Measurements from ENCODE around the gene ATAD5. TPM values are rescaled to one million over a fixed set of nuclear protein-coding genes. Genes with fewer than 3 reads are reported as not detected.

ATAD5 gene, protein sequence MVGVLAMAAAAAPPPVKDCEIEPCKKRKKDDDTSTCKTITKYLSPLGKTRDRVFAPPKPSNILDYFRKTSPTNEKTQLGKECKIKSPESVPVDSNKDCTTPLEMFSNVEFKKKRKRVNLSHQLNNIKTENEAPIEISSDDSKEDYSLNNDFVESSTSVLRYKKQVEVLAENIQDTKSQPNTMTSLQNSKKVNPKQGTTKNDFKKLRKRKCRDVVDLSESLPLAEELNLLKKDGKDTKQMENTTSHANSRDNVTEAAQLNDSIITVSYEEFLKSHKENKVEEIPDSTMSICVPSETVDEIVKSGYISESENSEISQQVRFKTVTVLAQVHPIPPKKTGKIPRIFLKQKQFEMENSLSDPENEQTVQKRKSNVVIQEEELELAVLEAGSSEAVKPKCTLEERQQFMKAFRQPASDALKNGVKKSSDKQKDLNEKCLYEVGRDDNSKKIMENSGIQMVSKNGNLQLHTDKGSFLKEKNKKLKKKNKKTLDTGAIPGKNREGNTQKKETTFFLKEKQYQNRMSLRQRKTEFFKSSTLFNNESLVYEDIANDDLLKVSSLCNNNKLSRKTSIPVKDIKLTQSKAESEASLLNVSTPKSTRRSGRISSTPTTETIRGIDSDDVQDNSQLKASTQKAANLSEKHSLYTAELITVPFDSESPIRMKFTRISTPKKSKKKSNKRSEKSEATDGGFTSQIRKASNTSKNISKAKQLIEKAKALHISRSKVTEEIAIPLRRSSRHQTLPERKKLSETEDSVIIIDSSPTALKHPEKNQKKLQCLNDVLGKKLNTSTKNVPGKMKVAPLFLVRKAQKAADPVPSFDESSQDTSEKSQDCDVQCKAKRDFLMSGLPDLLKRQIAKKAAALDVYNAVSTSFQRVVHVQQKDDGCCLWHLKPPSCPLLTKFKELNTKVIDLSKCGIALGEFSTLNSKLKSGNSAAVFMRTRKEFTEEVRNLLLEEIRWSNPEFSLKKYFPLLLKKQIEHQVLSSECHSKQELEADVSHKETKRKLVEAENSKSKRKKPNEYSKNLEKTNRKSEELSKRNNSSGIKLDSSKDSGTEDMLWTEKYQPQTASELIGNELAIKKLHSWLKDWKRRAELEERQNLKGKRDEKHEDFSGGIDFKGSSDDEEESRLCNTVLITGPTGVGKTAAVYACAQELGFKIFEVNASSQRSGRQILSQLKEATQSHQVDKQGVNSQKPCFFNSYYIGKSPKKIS (N-terminal part only)
- polyA plus RNA-seq (2013), result 7.6 TPM

DNA sequence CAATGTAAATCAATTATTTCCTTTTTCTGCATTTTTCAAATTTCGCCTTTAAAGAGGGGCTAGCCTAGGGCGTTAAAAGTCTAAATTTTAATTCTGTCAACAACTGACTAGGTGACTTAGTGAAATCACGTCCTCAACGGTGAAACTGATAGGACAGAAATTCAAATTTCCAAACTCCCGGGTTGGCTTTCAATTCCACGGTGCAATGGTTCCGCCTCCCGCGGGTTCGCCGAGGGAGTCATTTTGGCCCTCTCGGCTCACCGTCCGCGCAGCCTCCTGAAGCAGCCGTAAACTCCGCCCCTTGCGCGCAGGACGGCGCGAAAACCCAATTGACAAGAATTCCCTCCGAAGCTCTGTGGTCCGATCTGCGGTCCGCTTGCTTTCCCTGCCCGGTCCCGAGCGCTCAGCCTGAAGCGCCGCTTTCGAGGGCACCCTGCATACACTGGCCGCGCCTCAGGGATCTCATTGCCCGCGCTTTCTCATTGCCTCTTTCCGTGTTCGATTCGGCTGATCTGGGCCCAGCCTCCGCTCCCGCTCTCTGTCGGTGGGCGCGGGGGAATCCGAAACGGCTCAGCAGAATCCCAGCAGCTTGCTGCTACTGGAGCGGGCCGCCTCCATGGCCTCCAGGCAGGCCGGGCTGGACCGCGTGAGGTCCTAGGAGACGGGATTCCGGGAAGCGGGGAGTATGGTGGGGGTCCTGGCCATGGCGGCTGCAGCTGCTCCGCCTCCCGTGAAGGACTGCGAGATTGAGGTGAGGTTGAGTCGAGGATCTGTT lies at the start of gene ATAD5:
Gene ATAD5, plus strand, starts transcription at position 304 of the 775 bp plus-strand sequence. Its CDS starts 382 bp downstream, at position 686.
- ChIA-PET CTCF (interaction anchor here (3.7 kb wide), 1 partner anchor 23 kb away, joined by 9 read pairs; no protein-coding TSS in a partner anchor), POLR2A (no interaction called here)
- peak within 1 kb of the TSS; percentile 64 to 84 for H3K27ac ChIP-seq (ENCODE audit: insufficient read depth in 1 of 2, low read depth in 1 of 2, low read length in 2 of 2, poor library complexity in 1 of 2, severe bottlenecking in 2 of 2)
- 0% methylated on average over 51 of the region's 59 CpGs for WGBS (ENCODE audit: insufficient coverage)
- DNase-seq, result peak; percentile 89 to 94 (median 94)
- peaks cover 4 to 23% (median 20%) of the 10 kb centered on the region in 4 experiments for H3K4me1 ChIP-seq (ENCODE audit: control extremely low read depth in 1 of 4, control insufficient read depth in 4 of 4, insufficient read depth in 4 of 4, low read length in 3 of 4)
- H3K36me3 ChIP-seq (ENCODE audit: control insufficient read depth in 4 of 4, insufficient read depth in 4 of 4, low read length in 3 of 4), result peaks cover 0 to 24% (median 1%) of the 10 kb centered on the region in 4 experiments
- no peaks in the 10 kb centered on the region for H3K27me3 ChIP-seq (replicated peaks in 2 of 5; ENCODE audit: control insufficient read depth in 4 of 5, insufficient read depth in 5 of 5, low read length in 4 of 5)
- H3K4me3 ChIP-seq (ENCODE audit: control insufficient read depth in 1 of 7, extremely low read depth in 1 of 7, insufficient read depth in 4 of 7, low read depth in 2 of 7, low read length in 6 of 7), result peak within 1 kb of the TSS; percentile 66 to 100 (median 99)
- no peaks in the 10 kb centered on the region for H3K9me3 ChIP-seq (ENCODE audit: control extremely low read depth in 1 of 5, control insufficient read depth in 4 of 5, insufficient read depth in 2 of 5, low read depth in 1 of 5, low read length in 4 of 5)

DNA sequence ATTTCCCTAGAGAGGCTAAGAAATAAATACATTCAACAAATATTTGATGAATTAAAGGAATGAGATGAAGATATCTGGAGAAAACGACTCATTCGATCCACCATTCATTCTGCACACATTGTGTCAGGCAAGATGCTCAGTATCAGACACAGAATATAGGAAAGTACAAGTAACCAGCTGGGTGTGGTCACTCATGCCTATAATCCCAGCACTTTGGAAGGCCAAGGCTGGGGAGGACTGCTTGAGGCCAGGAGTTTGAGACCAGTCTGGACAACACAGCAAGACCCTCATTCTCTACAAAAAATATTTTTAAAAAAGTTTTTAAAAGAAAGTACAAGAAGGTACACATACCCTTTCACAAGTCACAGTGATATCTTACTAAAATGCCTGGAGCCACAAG lies 49.6 kb upstream of the ATAD5 start:
- H3K4me1 ChIP-seq (ENCODE audit: control extremely low read depth in 1 of 4, control insufficient read depth in 4 of 4, insufficient read depth in 4 of 4, low read length in 3 of 4), result no peaks in the 10 kb centered on the region
- DNase-seq, result no peak
- CTCF ChIA-PET, result no interaction called here
- H3K4me3 ChIP-seq (ENCODE audit: control insufficient read depth in 1 of 7, extremely low read depth in 1 of 7, insufficient read depth in 4 of 7, low read depth in 2 of 7, low read length in 6 of 7), result no peak overlapping the region
- peaks cover 18 to 62% (median 31%) of the 10 kb centered on the region in 4 experiments for H3K36me3 ChIP-seq (ENCODE audit: control insufficient read depth in 4 of 4, insufficient read depth in 4 of 4, low read length in 3 of 4)
- WGBS (ENCODE audit: insufficient coverage), result 100% methylated on average over 2 of the region's 2 CpGs
- no peaks in the 10 kb centered on the region for H3K9me3 ChIP-seq (ENCODE audit: control extremely low read depth in 1 of 5, control insufficient read depth in 4 of 5, insufficient read depth in 2 of 5, low read depth in 1 of 5, low read length in 4 of 5)
- no peaks in the 10 kb centered on the region for H3K27me3 ChIP-seq (replicated peaks in 2 of 5; ENCODE audit: control insufficient read depth in 4 of 5, insufficient read depth in 5 of 5, low read length in 4 of 5)
- H3K27ac ChIP-seq (ENCODE audit: insufficient read depth in 1 of 2, low read depth in 1 of 2, low read length in 2 of 2, poor library complexity in 1 of 2, severe bottlenecking in 2 of 2), result no peak overlapping the region
- POLR2A ChIA-PET, result no interaction called here

- Histone ChIP-seq H3K27me3 (replicated peaks in 2 of 5; ENCODE audit: control insufficient read depth in 4 of 5, insufficient read depth in 5 of 5, low read length in 4 of 5) (no peaks in the 10 kb centered on the region), H3K36me3 (ENCODE audit: control insufficient read depth in 4 of 4, insufficient read depth in 4 of 4, low read length in 3 of 4) (peaks cover 20 to 90% (median 49%) of the 10 kb centered on the region in 4 experiments), H3K4me1 (ENCODE audit: control extremely low read depth in 1 of 4, control insufficient read depth in 4 of 4, insufficient read depth in 4 of 4, low read length in 3 of 4) (no peaks in the 10 kb centered on the region), H3K9me3 (ENCODE audit: control extremely low read depth in 1 of 5, control insufficient read depth in 4 of 5, insufficient read depth in 2 of 5, low read depth in 1 of 5, low read length in 4 of 5) (no peaks in the 10 kb centered on the region), H3K27ac (ENCODE audit: insufficient read depth in 1 of 2, low read depth in 1 of 2, low read length in 2 of 2, poor library complexity in 1 of 2, severe bottlenecking in 2 of 2) (no peak overlapping the region), H3K4me3 (ENCODE audit: control insufficient read depth in 1 of 7, extremely low read depth in 1 of 7, insufficient read depth in 4 of 7, low read depth in 2 of 7, low read length in 6 of 7) (no peak overlapping the region)
- WGBS (ENCODE audit: insufficient coverage), result 100% methylated on average over 1 of the region's 2 CpGs
- DNase-seq, result no peak
- POLR2A ChIA-PET, result no interaction called here
- CTCF ChIA-PET, result interaction anchor here (0.8 kb wide), 1 partner anchor 299 kb away, joined by 3 read pairs; no protein-coding TSS in a partner anchor
These were observed 42.8 kb upstream of the ATAD5 start for GRCh38 chr17:30788918-30789317.

DNA sequence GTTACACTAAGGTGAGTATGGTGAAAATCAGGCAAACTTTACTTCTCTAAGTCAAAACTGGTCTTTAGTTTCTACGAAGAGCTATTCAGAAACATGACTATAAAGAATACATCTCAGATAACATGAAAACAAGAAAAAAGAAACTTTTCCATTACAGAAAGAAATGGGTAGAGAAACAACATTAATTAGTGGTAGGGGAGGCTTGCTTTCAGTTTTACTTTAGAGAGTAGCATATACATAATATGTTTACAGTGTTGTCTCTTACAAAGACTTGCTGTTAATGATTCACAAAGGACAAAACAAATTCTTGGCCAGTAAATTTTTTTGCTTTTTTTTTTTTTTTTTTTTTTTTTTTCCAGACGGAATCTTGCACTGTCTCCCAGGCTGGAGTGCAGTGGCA lies 41.5 kb upstream of the ATAD5 start:
- no peaks in the 10 kb centered on the region for H3K27me3 ChIP-seq (replicated peaks in 2 of 5; ENCODE audit: control insufficient read depth in 4 of 5, insufficient read depth in 5 of 5, low read length in 4 of 5)
- no CpG with 5 or more reads among the region's 2 CpGs for WGBS (ENCODE audit: insufficient coverage)
- H3K9me3 ChIP-seq (ENCODE audit: control extremely low read depth in 1 of 5, control insufficient read depth in 4 of 5, insufficient read depth in 2 of 5, low read depth in 1 of 5, low read length in 4 of 5), result no peaks in the 10 kb centered on the region
- no peak for DNase-seq
- H3K4me1 ChIP-seq (ENCODE audit: control extremely low read depth in 1 of 4, control insufficient read depth in 4 of 4, insufficient read depth in 4 of 4, low read length in 3 of 4), result no peaks in the 10 kb centered on the region
- H3K27ac ChIP-seq (ENCODE audit: insufficient read depth in 1 of 2, low read depth in 1 of 2, low read length in 2 of 2, poor library complexity in 1 of 2, severe bottlenecking in 2 of 2), result peak overlapping the region in 1 of 2 experiments; percentile 58
- H3K36me3 ChIP-seq (ENCODE audit: control insufficient read depth in 4 of 4, insufficient read depth in 4 of 4, low read length in 3 of 4), result peaks cover 17 to 90% (median 52%) of the 10 kb centered on the region in 4 experiments
- POLR2A ChIA-PET, result no interaction called here
- H3K4me3 ChIP-seq (ENCODE audit: control insufficient read depth in 1 of 7, extremely low read depth in 1 of 7, insufficient read depth in 4 of 7, low read depth in 2 of 7, low read length in 6 of 7), result no peak overlapping the region
- CTCF ChIA-PET, result interaction anchor here (1.0 kb wide), 1 partner anchor 35 kb away, joined by 6 read pairs; the partner anchor contains the start of gene CRLF3

DNA sequence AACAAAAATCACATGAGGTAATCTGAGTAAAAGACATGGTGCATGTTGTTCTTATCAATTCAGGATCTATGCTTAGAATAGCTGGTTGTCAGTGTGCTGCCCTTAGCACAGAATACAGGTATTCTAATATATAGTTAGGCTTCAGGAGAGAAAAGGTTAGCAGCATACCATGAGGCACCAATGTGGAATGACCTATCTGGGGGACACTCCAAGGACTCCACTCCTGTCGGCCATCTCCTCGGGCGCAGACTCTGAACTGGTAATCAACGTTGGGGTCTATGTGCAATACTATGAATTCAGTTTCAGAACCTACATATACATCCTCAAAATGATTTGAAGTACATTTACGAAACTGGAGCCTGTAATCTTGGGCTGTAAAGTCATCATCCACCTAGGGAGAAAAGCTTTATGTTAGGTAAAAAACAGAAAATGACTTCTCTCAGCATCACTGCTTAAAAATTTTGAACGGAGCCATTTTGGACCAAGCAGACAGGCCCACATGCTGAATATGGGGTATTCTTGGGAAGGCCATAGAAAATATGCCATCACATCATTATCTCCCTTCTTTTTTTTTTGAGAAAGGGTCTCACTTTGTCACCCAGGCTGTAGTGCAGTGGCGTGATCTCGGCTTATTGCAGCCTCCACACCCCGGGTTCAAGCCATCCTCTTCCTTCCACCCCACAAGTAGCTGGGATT lies 38.3 kb upstream of the ATAD5 start:
- H3K9me3 ChIP-seq (ENCODE audit: control extremely low read depth in 1 of 5, control insufficient read depth in 4 of 5, insufficient read depth in 2 of 5, low read depth in 1 of 5, low read length in 4 of 5), result no peaks in the 10 kb centered on the region
- POLR2A ChIA-PET, result interaction anchor here (0.6 kb wide), 2 partner anchors 12 to 35 kb away, joined by 3 to 4 read pairs; no protein-coding TSS in a partner anchor
- CTCF ChIA-PET, result no interaction called here
- 93% methylated on average over 5 of the region's 9 CpGs for WGBS (ENCODE audit: insufficient coverage)
- no peak overlapping the region for H3K4me3 ChIP-seq (ENCODE audit: control insufficient read depth in 1 of 7, extremely low read depth in 1 of 7, insufficient read depth in 4 of 7, low read depth in 2 of 7, low read length in 6 of 7)
- H3K27me3 ChIP-seq (replicated peaks in 2 of 5; ENCODE audit: control insufficient read depth in 4 of 5, insufficient read depth in 5 of 5, low read length in 4 of 5), result no peaks in the 10 kb centered on the region
- DNase-seq, result no peak
- no peak overlapping the region for H3K27ac ChIP-seq (ENCODE audit: insufficient read depth in 1 of 2, low read depth in 1 of 2, low read length in 2 of 2, poor library complexity in 1 of 2, severe bottlenecking in 2 of 2)
- peaks cover 16 to 90% (median 49%) of the 10 kb centered on the region in 4 experiments for H3K36me3 ChIP-seq (ENCODE audit: control insufficient read depth in 4 of 4, insufficient read depth in 4 of 4, low read length in 3 of 4)
- H3K4me1 ChIP-seq (ENCODE audit: control extremely low read depth in 1 of 4, control insufficient read depth in 4 of 4, insufficient read depth in 4 of 4, low read length in 3 of 4), result no peaks in the 10 kb centered on the region

DNA sequence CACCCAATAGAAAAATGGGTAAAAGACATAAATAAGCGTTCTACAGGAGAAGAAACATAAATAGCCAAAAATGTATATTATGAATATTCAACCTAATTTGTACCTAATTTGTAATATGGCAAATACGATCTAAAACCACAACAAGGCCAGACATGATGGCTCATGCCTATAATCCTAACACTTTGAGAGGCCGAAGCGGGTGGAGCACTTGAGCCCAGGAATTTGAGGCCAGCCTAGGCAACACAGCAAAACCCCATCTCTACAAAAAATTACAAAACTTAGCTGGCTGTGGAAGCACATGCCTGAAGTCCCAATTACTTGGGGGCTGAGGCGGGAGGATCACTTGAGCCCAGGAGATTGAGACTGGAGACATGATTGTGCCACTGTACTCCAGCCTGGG lies 37.4 kb upstream of the ATAD5 start:
- ChIA-PET POLR2A (interaction anchor here (0.6 kb wide), 1 partner anchor 11 kb away, joined by 4 read pairs; no protein-coding TSS in a partner anchor), CTCF (no interaction called here)
- Histone ChIP-seq H3K36me3 (ENCODE audit: control insufficient read depth in 4 of 4, insufficient read depth in 4 of 4, low read length in 3 of 4) (peaks cover 12 to 90% (median 44%) of the 10 kb centered on the region in 4 experiments), H3K4me1 (ENCODE audit: control extremely low read depth in 1 of 4, control insufficient read depth in 4 of 4, insufficient read depth in 4 of 4, low read length in 3 of 4) (no peaks in the 10 kb centered on the region), H3K27ac (ENCODE audit: insufficient read depth in 1 of 2, low read depth in 1 of 2, low read length in 2 of 2, poor library complexity in 1 of 2, severe bottlenecking in 2 of 2) (no peak overlapping the region), H3K27me3 (replicated peaks in 2 of 5; ENCODE audit: control insufficient read depth in 4 of 5, insufficient read depth in 5 of 5, low read length in 4 of 5) (no peaks in the 10 kb centered on the region), H3K4me3 (ENCODE audit: control insufficient read depth in 1 of 7, extremely low read depth in 1 of 7, insufficient read depth in 4 of 7, low read depth in 2 of 7, low read length in 6 of 7) (no peak overlapping the region), H3K9me3 (ENCODE audit: control extremely low read depth in 1 of 5, control insufficient read depth in 4 of 5, insufficient read depth in 2 of 5, low read depth in 1 of 5, low read length in 4 of 5) (no peaks in the 10 kb centered on the region)
- no peak for DNase-seq
- WGBS (ENCODE audit: insufficient coverage), result 86% methylated on average over 1 of the region's 5 CpGs

All from common myeloid progenitor, CD34-positive (primary cell).